OCI-LY3 (cell line): ENCODE measurements around the gene CNR2.

ENCODE experiments used
- H2AFZ ChIP-seq: fragments of 200-600, 300-600 bp; shearing (Covaris generic); 2 replicates; pipeline ENCODE4 v1.6.0; 2014; ENCODE audit warnings: antibody characterized with exemption, low read depth, low read length
- H3K27ac ChIP-seq: fragments of 200-600, 300-600 bp; sonication (generic); 2 replicates; pipeline ENCODE4 v1.5.1; 2014; ENCODE audit warnings: mild to moderate bottlenecking, low read length, moderate library complexity, mixed read lengths
- H3K27me3 ChIP-seq: fragments of 200-600, 300-600 bp; sonication (generic); 2 replicates; pipeline ENCODE4 v1.6.1; 2014; ENCODE audit warnings: low read depth, low read length, mixed read lengths
- H3K36me3 ChIP-seq: fragments of 200-600, 300-600 bp; sonication (generic); replicated peaks from 2 replicates; pipeline ENCODE3; 2014; ENCODE audit warnings: low read depth, low read length, mixed read lengths
- H3K4me1 ChIP-seq: fragments of 300-600, 200-600 bp; sonication (generic); 2 replicates; pipeline ENCODE4 v1.6.1; 2014; ENCODE audit warnings: low read length, mixed read lengths
- H3K4me2 ChIP-seq: fragments of 200-600, 300-600 bp; sonication (generic); 2 replicates; pipeline ENCODE4 v1.6.1; 2014; ENCODE audit warnings: low read length, mixed read lengths
- H3K4me3 ChIP-seq: fragments of 300-600, 200-600 bp; sonication (generic); 2 replicates; pipeline ENCODE4 v1.5.1; 2014; ENCODE audit warnings: antibody characterized with exemption, mild to moderate bottlenecking, low read length, moderate library complexity
- H3K79me2 ChIP-seq: fragments of 300-600, 200-600 bp; shearing (Covaris generic); 2 replicates; pipeline ENCODE4 v1.6.1; 2014; ENCODE audit warnings: mild to moderate bottlenecking, low read length, mixed read lengths
- H3K9ac ChIP-seq: fragments of 300-600, 200-600 bp; shearing (Covaris generic); 2 replicates; pipeline ENCODE4 v1.6.0; 2014; ENCODE audit warnings: mild to moderate bottlenecking, low read length, moderate library complexity
- H3K9me3 ChIP-seq: fragments of 200-600, 300-600 bp; shearing (Covaris generic); 2 replicates; pipeline ENCODE4 v1.6.1; 2014; ENCODE audit warnings: low read length, mixed read lengths; ENCODE audit not compliant: insufficient read depth
- H4K20me1 ChIP-seq: fragments of 200-600, 300-600 bp; sonication (generic); 2 replicates; pipeline ENCODE4 v1.6.1; 2016; ENCODE audit warnings: low read length, mixed read lengths; ENCODE audit not compliant: insufficient read depth
- EZH2phosphoT487 ChIP-seq: fragments of 200-600 bp; shearing (Covaris generic); IDR thresholded peaks from 2 replicates; pipeline ENCODE4 v1.6.1; 2018; ENCODE audit warnings: antibody characterized with exemption, mixed run types, low read depth
- TF ChIP-seq, protein P1 (sequence below): fragments of 200-600, 300-600 bp; sonication (generic); IDR thresholded peaks from 2 replicates; pipeline ENCODE4 v1.5.1; 2014; ENCODE audit warnings: antibody characterized with exemption, low read length, low read depth

Gene CNR2

DNA sequence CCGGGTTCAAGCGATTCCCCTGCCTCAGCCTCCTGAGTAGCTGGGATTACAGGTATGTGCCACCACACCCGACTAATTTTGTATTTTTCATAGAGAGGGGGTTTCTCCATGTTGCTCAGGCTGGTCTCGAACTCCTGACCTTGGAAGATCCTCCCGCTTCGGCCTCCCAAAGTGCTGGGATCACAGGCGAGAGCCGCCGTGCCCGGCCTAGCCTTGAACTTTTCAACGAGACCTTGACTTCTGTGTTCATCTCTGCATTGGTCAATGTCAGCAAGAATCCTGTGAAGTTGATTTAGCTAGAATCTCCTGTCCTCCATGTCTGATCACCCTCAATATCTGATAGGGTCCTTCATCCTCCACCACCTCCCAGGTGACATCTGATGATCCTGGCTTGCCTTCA, 11.4 kb upstream of the CNR2 start:
- peaks cover 5% of the 10 kb centered on the region; the same call in 1 of the 2 replicates for H3K4me1 ChIP-seq

DNA sequence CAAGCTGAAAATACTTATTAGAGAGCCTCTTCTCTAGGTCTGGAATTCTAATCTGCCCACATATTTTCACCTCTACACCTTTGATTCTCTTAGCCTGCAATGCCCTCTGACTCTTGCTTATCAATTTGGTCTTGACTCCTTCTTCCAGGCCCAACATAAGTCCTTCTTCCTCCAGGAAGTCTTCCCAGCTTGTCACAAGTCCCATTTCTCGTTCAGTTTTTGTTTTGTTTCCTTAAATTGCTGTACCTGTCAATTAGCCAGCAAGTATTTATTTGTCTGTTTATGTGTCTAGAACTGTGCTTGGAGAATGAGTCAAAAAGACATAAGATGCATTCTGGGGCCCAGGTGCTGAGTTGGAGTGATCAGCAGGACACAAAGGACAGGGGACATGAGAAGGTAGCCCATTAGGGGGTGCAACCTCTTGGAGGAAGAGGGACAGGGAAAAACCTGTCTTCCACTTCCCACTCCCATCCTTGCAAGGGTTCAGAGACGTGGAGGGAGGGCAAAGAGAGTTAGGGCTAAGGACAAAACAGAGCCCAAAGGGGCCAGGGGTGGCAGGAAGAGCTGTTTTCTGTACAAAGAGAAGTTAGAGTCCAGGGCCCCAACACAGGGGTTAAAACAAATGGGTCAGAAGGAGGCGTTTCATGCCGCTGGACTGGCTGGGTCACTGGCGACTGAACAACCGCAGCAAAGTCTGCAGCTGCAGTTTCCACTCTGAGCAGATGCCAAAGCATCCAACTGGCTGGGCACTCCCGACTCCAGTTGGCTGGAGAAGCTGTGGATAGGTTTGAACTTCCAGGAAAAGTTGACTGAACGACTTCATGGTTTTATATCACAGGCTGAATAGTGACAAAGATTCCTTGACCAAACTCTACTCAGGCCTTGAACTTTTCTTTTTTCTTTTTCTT, 10.7 kb upstream of the CNR2 start:
- Histone ChIP-seq H3K27ac (no peak overlapping the region), H3K4me1 (peaks cover 5% of the 10 kb centered on the region; the same call in 1 of the 2 replicates), H3K27me3 (no peaks in the 10 kb centered on the region), H3K36me3 (no peaks in the 10 kb centered on the region), H3K9ac (no peak overlapping the region), H3K4me3 (no peak overlapping the region), H3K4me2 (no peak overlapping the region), H4K20me1 (no peaks in the 10 kb centered on the region), H3K9me3 (no peaks in the 10 kb centered on the region), H3K79me2 (no peaks in the 10 kb centered on the region), H2AFZ (no peak overlapping the region)
- no peak for TF ChIP-seq EZH2phosphoT487
- TF ChIP-seq, protein P1, sequence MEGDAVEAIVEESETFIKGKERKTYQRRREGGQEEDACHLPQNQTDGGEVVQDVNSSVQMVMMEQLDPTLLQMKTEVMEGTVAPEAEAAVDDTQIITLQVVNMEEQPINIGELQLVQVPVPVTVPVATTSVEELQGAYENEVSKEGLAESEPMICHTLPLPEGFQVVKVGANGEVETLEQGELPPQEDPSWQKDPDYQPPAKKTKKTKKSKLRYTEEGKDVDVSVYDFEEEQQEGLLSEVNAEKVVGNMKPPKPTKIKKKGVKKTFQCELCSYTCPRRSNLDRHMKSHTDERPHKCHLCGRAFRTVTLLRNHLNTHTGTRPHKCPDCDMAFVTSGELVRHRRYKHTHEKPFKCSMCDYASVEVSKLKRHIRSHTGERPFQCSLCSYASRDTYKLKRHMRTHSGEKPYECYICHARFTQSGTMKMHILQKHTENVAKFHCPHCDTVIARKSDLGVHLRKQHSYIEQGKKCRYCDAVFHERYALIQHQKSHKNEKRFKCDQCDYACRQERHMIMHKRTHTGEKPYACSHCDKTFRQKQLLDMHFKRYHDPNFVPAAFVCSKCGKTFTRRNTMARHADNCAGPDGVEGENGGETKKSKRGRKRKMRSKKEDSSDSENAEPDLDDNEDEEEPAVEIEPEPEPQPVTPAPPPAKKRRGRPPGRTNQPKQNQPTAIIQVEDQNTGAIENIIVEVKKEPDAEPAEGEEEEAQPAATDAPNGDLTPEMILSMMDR, result no peak

More for the DNA sequence above, 11.4 kb upstream of the CNR2 start:
- Histone ChIP-seq H3K36me3 (no peaks in the 10 kb centered on the region), H3K4me2 (no peak overlapping the region), H3K9me3 (no peaks in the 10 kb centered on the region), H2AFZ (no peak overlapping the region), H3K79me2 (no peaks in the 10 kb centered on the region), H4K20me1 (no peaks in the 10 kb centered on the region), H3K4me3 (no peak overlapping the region), H3K27me3 (no peaks in the 10 kb centered on the region), H3K9ac (no peak overlapping the region), H3K27ac (no peak overlapping the region)
- TF ChIP-seq, protein P1, result no peak
- no peak for TF ChIP-seq EZH2phosphoT487

DNA sequence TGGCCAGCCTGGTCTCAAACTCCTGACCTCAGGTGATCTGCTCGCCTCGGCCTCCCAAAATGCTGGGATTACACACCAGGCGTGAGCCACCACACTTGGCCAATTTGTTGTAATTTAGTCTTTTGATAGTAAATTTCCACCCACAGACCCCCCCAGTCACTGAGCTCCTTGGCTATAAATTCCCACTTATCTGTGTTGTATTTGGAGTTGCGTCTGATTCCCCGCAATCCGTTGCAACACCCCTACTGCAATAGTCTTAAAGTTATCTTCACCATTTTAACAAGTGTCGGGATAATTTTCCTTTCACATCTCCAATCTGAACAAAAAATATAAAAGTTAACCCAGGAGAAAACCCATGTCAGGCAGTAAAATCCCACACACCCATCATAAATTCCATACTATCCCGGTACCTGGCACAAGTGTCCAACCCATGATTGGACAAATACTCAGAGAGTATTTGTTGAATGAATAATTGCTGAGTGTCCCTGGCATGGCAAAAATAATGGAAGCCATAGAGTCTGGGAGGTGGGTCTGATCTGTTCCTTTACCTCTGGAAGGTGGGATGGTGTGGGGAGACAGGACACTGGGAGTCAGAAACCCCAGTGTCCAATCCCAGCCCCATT, 9.3 kb upstream of the CNR2 start:
- TF ChIP-seq, protein P1, result no peak
- no peak for TF ChIP-seq EZH2phosphoT487
- Histone ChIP-seq H3K36me3 (no peaks in the 10 kb centered on the region), H3K27me3 (no peaks in the 10 kb centered on the region), H2AFZ (no peak overlapping the region), H3K9me3 (no peaks in the 10 kb centered on the region), H3K4me2 (no peak overlapping the region), H3K4me1 (peaks cover 5% of the 10 kb centered on the region; the same call in 1 of the 2 replicates), H3K79me2 (no peaks in the 10 kb centered on the region), H3K27ac (no peak overlapping the region), H4K20me1 (no peaks in the 10 kb centered on the region), H3K9ac (no peak overlapping the region), H3K4me3 (no peak overlapping the region)
